A549 treated with RU486 at 1 μM for 4 hours (cell line): Measurements from ENCODE around the gene LSM12. TPM values are rescaled to one million over a fixed set of nuclear protein-coding genes. Genes with fewer than 3 reads are reported as not detected.

Source experiments
- total RNA-seq: library from RNA; stranded (reverse); fragments of 200-300 nt; extraction: Qiagen RNA extraction; gene quantifications from 5 replicates; pipeline ENCODE4 v1.2.3, GENCODE V29; 2022; ENCODE audit warnings: low read depth

The LSM12 gene
- 51.2 to 56.2 TPM (median 53.9 TPM) in 5 replicates for total RNA-seq

DNA sequence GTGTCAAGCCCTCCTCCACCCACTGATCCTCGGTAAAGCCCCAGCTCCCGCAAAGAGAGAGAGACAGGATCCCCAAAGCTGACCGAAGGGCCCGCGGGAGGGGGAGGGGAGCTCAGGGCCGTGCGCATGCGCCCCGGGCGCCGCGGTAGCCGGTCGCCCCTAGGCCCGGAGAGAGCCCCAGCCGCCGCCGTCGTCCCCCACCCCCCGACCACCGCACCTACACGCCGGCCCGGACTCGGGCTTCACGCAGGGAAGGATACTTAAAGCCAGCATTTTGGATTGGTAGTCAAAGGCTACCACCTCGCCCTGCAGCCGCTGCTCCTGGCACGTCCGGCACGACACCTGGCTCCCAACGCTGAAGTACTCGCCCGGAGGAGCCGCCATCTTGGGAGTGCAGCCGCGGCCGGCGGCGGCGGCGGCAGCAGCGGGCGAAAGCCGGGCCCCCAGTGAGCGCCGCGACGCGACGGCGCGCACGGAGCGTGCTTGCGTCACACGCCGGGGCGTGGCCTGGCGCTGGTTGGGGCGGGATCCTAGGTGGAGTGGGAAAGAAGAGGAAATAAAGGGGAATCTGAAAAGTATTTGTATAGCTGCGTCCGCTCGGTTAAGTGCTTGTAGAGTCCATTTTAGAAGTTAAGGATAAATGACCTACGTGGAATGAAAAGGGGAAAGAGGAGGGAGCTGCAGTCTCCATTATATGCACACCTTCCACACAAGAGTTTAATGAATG lies at the start of gene LSM12:
Gene LSM12, minus strand, starts transcription at position 468 of the 727 bp plus-strand sequence. Its CDS starts 84 bp downstream, at position 384.

DNA sequence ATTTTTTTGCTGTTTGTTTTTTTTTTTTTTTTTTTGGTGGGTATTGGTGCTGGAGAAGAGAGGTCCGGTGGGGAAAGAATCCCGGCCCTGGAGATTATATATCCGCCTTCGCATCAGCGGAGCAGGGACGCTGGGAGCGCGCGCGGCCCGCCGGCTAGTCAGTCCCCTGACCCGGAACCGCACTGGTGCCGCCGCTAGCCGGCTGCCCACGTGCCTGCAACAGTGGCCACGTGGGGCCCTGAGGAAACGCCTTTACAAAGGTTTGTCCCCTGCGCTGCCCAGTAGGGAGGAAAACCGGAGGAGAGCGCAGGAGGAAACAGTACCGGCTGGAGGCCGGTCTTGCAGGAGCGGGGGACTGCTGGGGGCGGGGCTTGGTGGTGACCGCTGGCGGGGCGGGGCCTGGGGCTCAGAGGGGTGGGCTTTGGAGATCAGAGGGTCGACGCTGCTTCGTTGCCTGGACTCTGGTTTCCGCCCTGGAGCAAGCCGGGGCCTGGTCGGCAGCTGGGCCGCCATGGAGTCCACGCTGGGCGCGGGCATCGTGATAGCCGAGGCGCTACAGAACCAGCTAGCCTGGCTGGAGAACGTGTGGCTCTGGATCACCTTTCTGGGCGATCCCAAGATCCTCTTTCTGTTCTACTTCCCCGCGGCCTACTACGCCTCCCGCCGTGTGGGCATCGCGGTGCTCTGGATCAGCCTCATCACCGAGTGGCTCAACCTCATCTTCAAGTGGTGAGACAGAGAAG lies 4.2 kb upstream of the LSM12 start, which contains the start of gene G6PC3:
Gene G6PC3, plus strand, starts transcription at position 281 of the 743 bp plus-strand sequence. Its CDS starts 231 bp downstream, at position 512.

DNA sequence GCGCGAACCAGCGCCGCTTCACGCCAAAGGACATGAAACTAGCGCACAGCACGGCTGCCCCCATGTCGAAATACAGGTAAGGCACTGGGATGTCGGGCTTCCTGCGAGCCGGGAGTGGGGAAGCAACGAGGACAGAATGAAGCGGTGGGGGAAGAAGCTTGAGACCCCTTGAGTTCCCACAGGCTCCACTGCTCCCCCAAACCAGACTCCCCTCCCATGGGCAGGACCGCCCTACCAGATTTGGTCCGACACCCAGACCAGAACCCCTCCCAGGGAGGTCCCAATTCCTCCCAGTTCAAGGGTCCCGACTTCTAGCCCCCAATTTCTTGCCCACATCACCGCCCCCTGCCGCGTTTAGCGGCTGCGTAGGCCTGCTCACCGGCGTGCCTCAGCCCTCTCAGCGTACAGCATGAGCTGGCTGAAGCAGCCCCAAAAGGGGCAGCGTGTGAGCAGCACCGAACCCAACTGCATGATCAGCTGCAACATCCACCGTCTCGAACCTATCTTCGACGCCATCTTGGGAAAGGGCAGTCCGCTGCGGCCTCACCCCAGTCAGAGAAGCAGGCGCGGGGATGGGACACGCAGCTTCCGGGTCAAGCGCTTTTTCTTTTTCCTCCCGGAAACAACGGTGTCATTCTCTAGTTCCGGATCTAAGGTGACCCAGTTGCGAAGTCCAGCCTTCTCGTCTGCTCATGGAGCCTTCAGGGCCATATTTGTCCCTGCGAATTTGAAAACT lies 51.9 kb downstream of the LSM12 start, which contains the start of gene TMEM101:
Gene TMEM101, minus strand, starts transcription at position 527 of the 736 bp plus-strand sequence. Its CDS starts 11 bp downstream, at position 516.

DNA sequence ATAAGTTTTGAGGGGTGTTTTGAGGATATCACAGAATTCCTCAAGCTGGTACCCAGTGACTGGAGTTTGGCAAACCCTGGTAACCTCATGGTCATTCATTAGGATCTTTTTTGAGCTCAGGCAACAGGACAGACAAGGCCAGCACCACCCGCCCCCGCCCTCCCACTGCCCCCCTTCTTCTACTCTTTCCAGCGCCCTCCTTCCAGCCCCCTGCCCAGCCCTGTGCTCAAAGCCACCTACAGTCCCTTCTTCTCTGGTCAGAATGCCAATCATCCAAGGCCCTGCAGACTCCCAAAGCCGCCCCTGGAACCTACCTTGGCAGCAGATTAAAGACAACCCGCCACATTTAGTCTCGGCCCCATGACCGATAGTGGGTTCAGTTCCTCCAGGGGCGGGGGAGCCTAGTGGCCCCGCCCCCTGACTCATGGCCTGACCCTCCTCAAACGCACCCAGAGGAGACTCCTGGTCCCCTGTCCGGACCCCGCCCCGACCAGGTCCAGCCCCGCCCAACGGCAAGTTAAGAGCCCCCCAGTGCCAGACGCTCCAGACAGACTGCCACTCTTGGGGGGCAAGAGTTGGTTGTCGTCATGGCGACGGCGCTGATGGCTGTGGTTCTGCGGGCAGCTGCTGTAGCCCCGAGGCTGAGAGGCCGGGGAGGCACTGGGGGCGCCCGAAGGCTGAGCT lies 62.3 kb downstream of the LSM12 start, which contains the start of gene NAGS:
Gene NAGS, plus strand, starts transcription at position 546 of the 684 bp plus-strand sequence. Its CDS starts 42 bp downstream, at position 588.

Other genes starting within 250 kb of the LSM12 start
- 14.0 to 18.4 TPM (median 17.4 TPM) in 5 replicates for gene MPP3, start 233.5 kb downstream of the LSM12 start, total RNA-seq
- not detected in 5 replicates for gene CD300LG, start 219.5 kb downstream of the LSM12 start, total RNA-seq
- gene MPP2, start 159.1 kb downstream of the LSM12 start, total RNA-seq: 1.4 to 2.0 TPM (median 1.7 TPM) in 5 replicates
- gene PPY, start 124.2 kb downstream of the LSM12 start, total RNA-seq: 0.28 TPM in 1 of 5 replicates, not detected in the others
- gene PYY, start 112.7 kb downstream of the LSM12 start, total RNA-seq: 0.17 TPM in 1 of 5 replicates, not detected in the others
- 0.72 to 1.3 TPM (median 1.1 TPM) in 5 replicates for gene NAGS, start 62.0 kb downstream of the LSM12 start, total RNA-seq
- gene TMEM101, start 51.7 kb downstream of the LSM12 start, total RNA-seq: 24.8 to 33.0 TPM (median 30.9 TPM) in 5 replicates
- 118 to 181 TPM (median 163 TPM) in 5 replicates for gene G6PC3, start 4.1 kb upstream of the LSM12 start, total RNA-seq
- gene HDAC5, start 57.0 kb upstream of the LSM12 start, total RNA-seq: 13.9 to 17.7 TPM (median 14.7 TPM) in 5 replicates
- 7.6 to 10.5 TPM (median 9.4 TPM) in 5 replicates for gene HROB, start 75.3 kb upstream of the LSM12 start, total RNA-seq
- 0.08 to 0.12 TPM in 2 of 5 replicates, not detected in the others for gene ASB16, start 104.0 kb upstream of the LSM12 start, total RNA-seq
- 32.2 to 43.8 TPM (median 42.3 TPM) in 5 replicates for gene TMUB2, start 120.3 kb upstream of the LSM12 start, total RNA-seq
- gene ATXN7L3, start 133.2 kb upstream of the LSM12 start, total RNA-seq: 53.5 to 70.0 TPM (median 63.9 TPM) in 5 replicates
- 98.3 to 104 TPM (median 100 TPM) in 5 replicates for gene UBTF, start 153.0 kb upstream of the LSM12 start, total RNA-seq
- gene SLC4A1, start 201.5 kb upstream of the LSM12 start, total RNA-seq: not detected in 5 replicates
- gene RUNDC3A, start 241.9 kb upstream of the LSM12 start, total RNA-seq: 0.29 to 0.59 TPM (median 0.53 TPM) in 5 replicates